ENCODE measurements around the gene XXYLT1.

GRCh38 chr3:195046441-195046840 is 224.5 kb downstream of the XXYLT1 start:
- no peak for TF ChIP-seq POLR2A (IDR thresholded peaks at IDR 0.05; ENCODE audit: low read depth, low read length)
- no peak for TF ChIP-seq POLR2AphosphoS5 (IDR thresholded peaks at IDR 0.05; ENCODE audit: low read depth, low read length)
